ENCODE measurements around the gene DMAC1.
A peak's percentile ranks its signal among the peaks of the same experiment; 100 is the strongest.

DMAC1 gene

GRCh38 chr9:7813030-7813429 is 13.5 kb upstream of the DMAC1 start:
- POLR2A ChIA-PET = no interaction called here

GRCh38 chr9:7811677-7812076 is 12.1 kb upstream of the DMAC1 start:
- no peak for TF ChIP-seq CTCF (IDR thresholded peaks at IDR 0.05; ENCODE audit: insufficient read depth, low read length, missing control alignments)
- POLR2A ChIA-PET = no interaction called here
- CTCF ChIA-PET = no interaction called here

More at GRCh38 chr9:7813030-7813429, 13.5 kb upstream of the DMAC1 start:
- TF ChIP-seq CTCF (IDR thresholded peaks at IDR 0.05; ENCODE audit: insufficient read depth, low read length, missing control alignments) = no peak
- no peak for DNase-seq (ENCODE audit: low read depth, low spot score)
- H3K4me3 ChIP-seq (ENCODE audit: low read depth, low read length) = no peak overlapping the region
- CTCF ChIA-PET = no interaction called here

DNA sequence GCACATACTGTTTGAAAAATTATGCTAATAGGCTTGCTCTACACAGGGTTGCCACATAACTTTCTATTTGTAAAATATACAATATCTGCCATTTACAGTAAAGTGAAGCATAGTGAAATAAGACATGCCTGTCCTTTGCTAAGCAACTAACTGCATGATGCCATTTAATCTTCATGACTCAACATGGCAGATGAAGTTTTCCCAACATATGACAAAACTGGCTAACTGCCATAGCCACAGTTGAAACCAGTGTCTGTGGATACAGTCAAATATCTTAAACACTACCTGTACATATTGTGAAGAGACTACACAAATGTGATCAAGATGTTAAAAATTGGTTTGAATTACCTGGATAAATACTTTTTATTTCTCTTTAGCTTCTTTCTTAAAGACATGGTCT is 3.1 kb upstream of the DMAC1 start:
- ChIA-PET CTCF (no interaction called here), POLR2A (no interaction called here)
- no peak for DNase-seq (ENCODE audit: low read depth, low spot score)
- no peak overlapping the region for H3K4me3 ChIP-seq (ENCODE audit: low read depth, low read length)
- TF ChIP-seq CTCF (IDR thresholded peaks at IDR 0.05; ENCODE audit: insufficient read depth, low read length, missing control alignments) = no peak

More at GRCh38 chr9:7811677-7812076, 12.1 kb upstream of the DMAC1 start:
- DNase-seq (ENCODE audit: low read depth, low spot score) = no peak
- no peak overlapping the region for H3K4me3 ChIP-seq (ENCODE audit: low read depth, low read length)

DNA sequence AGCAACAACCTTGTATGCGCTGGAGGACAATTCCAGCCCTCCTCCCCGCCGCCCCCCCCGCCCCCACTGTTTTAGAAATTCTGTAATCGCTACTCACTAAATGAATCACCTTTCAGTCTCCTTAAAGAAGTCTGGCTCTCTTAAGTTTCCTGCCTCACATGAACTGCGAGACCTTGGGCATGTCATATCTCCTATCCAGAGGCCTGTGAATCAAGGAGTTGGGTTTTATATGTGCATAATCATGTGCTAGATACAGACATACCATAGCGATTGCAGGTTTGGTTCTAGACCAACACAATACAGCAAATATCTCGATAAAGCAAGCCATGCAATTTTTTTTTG is 337 bp upstream of the DMAC1 start:
- POLR2A ChIA-PET = no interaction called here
- no peak for DNase-seq (ENCODE audit: low read depth, low spot score)
- H3K4me3 ChIP-seq (ENCODE audit: low read depth, low read length) = peak overlapping the region; percentile 83
- TF ChIP-seq CTCF (IDR thresholded peaks at IDR 0.05; ENCODE audit: insufficient read depth, low read length, missing control alignments) = no peak
- CTCF ChIA-PET = no interaction called here

- TF ChIP-seq CTCF (IDR thresholded peaks at IDR 0.05; ENCODE audit: insufficient read depth, low read length, missing control alignments) = no peak
- H3K4me3 ChIP-seq (ENCODE audit: low read depth, low read length) = no peak overlapping the region
- POLR2A ChIA-PET = no interaction called here
- CTCF ChIA-PET = no interaction called here
- no peak for DNase-seq (ENCODE audit: low read depth, low spot score)
These were observed 5.4 kb downstream of the DMAC1 start for GRCh38 chr9:7794196-7794595.

- no peak for DNase-seq (ENCODE audit: low read depth, low spot score)
- POLR2A ChIA-PET = no interaction called here
- CTCF ChIA-PET = no interaction called here
- TF ChIP-seq CTCF (IDR thresholded peaks at IDR 0.05; ENCODE audit: insufficient read depth, low read length, missing control alignments) = no peak
- H3K4me3 ChIP-seq (ENCODE audit: low read depth, low read length) = no peak overlapping the region
These were observed 8.2 kb downstream of the DMAC1 start for GRCh38 chr9:7791394-7791793.
